Measurements from ENCODE around the gene GIT2. TPM values are rescaled to one million over a fixed set of nuclear protein-coding genes. Genes with fewer than 3 reads are reported as not detected.
A peak's percentile ranks its signal among the peaks of the same experiment; 100 is the strongest.

GIT2 gene
- total and polyA plus RNA-seq, 8 donors, result 16.5 to 38.8 (median 30.0) TPM

GRCh38 chr12:109951136-109951535 lies 45.0 kb downstream of the GIT2 start:
- H3K9me3 ChIP-seq, result no peaks in the 10 kb centered on the region
- peak in 1 of 4 donors; percentile 3 for ATAC-seq
- intact Hi-C loops (cut with DNase I), result no loop called here
- H3K4me3 ChIP-seq, result no peak overlapping the region
- FAIRE-seq, result no peak
- DNase-seq, result no peak
- WGBS, 2 donors, result 34 to 36% methylated on average over 5 of the region's 5 CpGs
- H3K4me1 ChIP-seq, result peaks cover 44 to 68% (median 50%) of the 10 kb centered on the region in 3 donors
- no peak for TF ChIP-seq CTCF (IDR thresholded peaks at IDR 0.05)
- H3K27ac ChIP-seq, result peak overlapping the region; percentile 71 to 83 (median 72)
- peaks cover 0 to 17% (median 6%) of the 10 kb centered on the region in 3 donors for H3K36me3 ChIP-seq
- no peaks in the 10 kb centered on the region for H3K27me3 ChIP-seq

GRCh38 chr12:109950625-109951024 lies 45.5 kb downstream of the GIT2 start:
- no peak for DNase-seq
- Histone ChIP-seq H3K4me1 (peaks cover 44 to 71% (median 53%) of the 10 kb centered on the region in 3 donors), H3K9me3 (no peaks in the 10 kb centered on the region), H3K4me3 (no peak overlapping the region), H3K27me3 (no peaks in the 10 kb centered on the region), H3K36me3 (peaks cover 0 to 12% (median 6%) of the 10 kb centered on the region in 3 donors), H3K27ac (peak overlapping the region in 3 of 4 donors; percentile 71 to 83 (median 72))
- intact Hi-C loops (cut with DNase I), result no loop called here
- FAIRE-seq, result no peak
- TF ChIP-seq CTCF (IDR thresholded peaks at IDR 0.05), result no peak
- no peak for ATAC-seq

- ATAC-seq, result peak; percentile 62 to 86 (median 70)
- DNase-seq, result peak in 4 of 6 donors; percentile 66 to 90 (median 82)
- intact Hi-C loops (cut with DNase I), result loop anchor here in 1 of 3 donors (10.0 kb wide), 1 partner anchor 46 kb away; the partner anchor contains the start of genes ANKRD13A and GIT2
Measured at GRCh38 chr12:109949089-109949488, 47.1 kb downstream of the GIT2 start.

GRCh38 chr12:109948368-109948767 lies 47.8 kb downstream of the GIT2 start:
- WGBS, 2 donors, result 37 to 49% methylated on average over 4 of the region's 4 CpGs
- ATAC-seq (no peak), FAIRE-seq (no peak), DNase-seq (no peak)
- Histone ChIP-seq H3K4me3 (no peak overlapping the region), H3K36me3 (peaks cover 0 to 16% (median 6%) of the 10 kb centered on the region in 3 donors), H3K27ac (peak overlapping the region in 3 of 4 donors; percentile 7 to 83 (median 47)), H3K9me3 (no peaks in the 10 kb centered on the region), H3K4me1 (peaks cover 44 to 68% (median 53%) of the 10 kb centered on the region in 3 donors), H3K27me3 (no peaks in the 10 kb centered on the region)
- intact Hi-C loops (cut with DNase I), result loop anchor here in 1 of 3 donors (10.0 kb wide), 1 partner anchor 46 kb away; the partner anchor contains the start of genes ANKRD13A and GIT2
- TF ChIP-seq CTCF (IDR thresholded peaks at IDR 0.05), result no peak

More at GRCh38 chr12:109949089-109949488, 47.1 kb downstream of the GIT2 start:
- no peak for FAIRE-seq
- H3K4me3 ChIP-seq, result no peak overlapping the region
- H3K27ac ChIP-seq, result peak overlapping the region in 3 of 4 donors; percentile 7 to 83 (median 71)
- peaks cover 0 to 16% (median 6%) of the 10 kb centered on the region in 3 donors for H3K36me3 ChIP-seq
- TF ChIP-seq CTCF (IDR thresholded peaks at IDR 0.05), result no peak
- peaks cover 44 to 70% (median 53%) of the 10 kb centered on the region in 3 donors for H3K4me1 ChIP-seq
- WGBS, 2 donors, result 6 to 8% methylated on average over 1 of the region's 1 CpG
- no peaks in the 10 kb centered on the region for H3K9me3 ChIP-seq
- H3K27me3 ChIP-seq, result no peaks in the 10 kb centered on the region

- no peak for TF ChIP-seq CTCF (IDR thresholded peaks at IDR 0.05)
- Histone ChIP-seq H3K9me3 (no peaks in the 10 kb centered on the region), H3K27ac (peak overlapping the region in 3 of 4 donors; percentile 28 to 59 (median 48)), H3K4me3 (no peak overlapping the region), H3K4me1 (peaks cover 44 to 64% (median 53%) of the 10 kb centered on the region in 3 donors), H3K27me3 (no peaks in the 10 kb centered on the region), H3K36me3 (peaks cover 0 to 11% (median 6%) of the 10 kb centered on the region in 3 donors)
- DNase-seq (no peak), ATAC-seq (no peak), FAIRE-seq (no peak)
- 46 to 48% methylated on average over 3 of the region's 3 CpGs for WGBS, 2 donors
- intact Hi-C loops (cut with DNase I), result loop anchor here in 1 of 3 donors (10.0 kb wide), 1 partner anchor 47 kb away; the partner anchor contains the start of genes ANKRD13A and GIT2
Measured at GRCh38 chr12:109947521-109947920, 48.6 kb downstream of the GIT2 start.

Data from pancreas (tissue), 10 donors.